CD14-positive monocyte (primary cell): ENCODE data around the gene STRN3. TPM values are rescaled to one million over a fixed set of nuclear protein-coding genes. Genes with fewer than 3 reads are reported as not detected.
A peak's percentile ranks its signal among the peaks of the same experiment; 100 is the strongest.

Source experiments
- DNase-seq, 3 donors: peaks; one replicate each; pipeline ENCODE4 v3.0.0-alpha.2; 2011 to 2022
- H2AFZ ChIP-seq: 2 replicates; pipeline ENCODE4 v1.6.0; 2012; ENCODE audit warnings: mild to moderate bottlenecking, low read depth, low read length, inconsistent platforms; ENCODE audit not compliant: insufficient read depth, poor library complexity, severe bottlenecking
- H3K27ac ChIP-seq, 2 donors: 1 replicate in 1 of 2; 2 replicates in 1 of 2; pipeline ENCODE4 v1.5.1; 2012 to 2013; ENCODE audit warnings: low read length in 2 of 2, control low read depth in 1 of 2, inconsistent platforms in 1 of 2, low read depth in 1 of 2, mild to moderate bottlenecking in 1 of 2
- H3K27me3 ChIP-seq, 2 donors: one replicate each; pipeline versions ENCODE4 v1.6.0 to v1.6.1; 2011 to 2013; ENCODE audit warnings: low read length in 2 of 2; ENCODE audit not compliant: control insufficient read depth in 2 of 2, insufficient read depth in 2 of 2
- H3K36me3 ChIP-seq, 2 donors: replicated peaks in 1 of 2; 1 replicate in 1 of 2; 2 replicates in 1 of 2; pipeline versions ENCODE4 v1.5.1 to v1.6.1; 2012 to 2013; ENCODE audit warnings: low read length in 2 of 2, control low read depth in 1 of 2, inconsistent platforms in 1 of 2, mild to moderate bottlenecking in 1 of 2; ENCODE audit not compliant: insufficient read depth in 2 of 2, control insufficient read depth in 1 of 2
- H3K4me1 ChIP-seq, 2 donors: 1 replicate in 1 of 2; 2 replicates in 1 of 2; pipeline versions ENCODE4 v1.5.1 to v1.6.1; 2012 to 2013; ENCODE audit warnings: low read length in 2 of 2, control low read depth in 1 of 2, inconsistent platforms in 1 of 2, mild to moderate bottlenecking in 1 of 2, moderate library complexity in 1 of 2; ENCODE audit not compliant: insufficient read depth in 2 of 2, control insufficient read depth in 1 of 2
- H3K4me2 ChIP-seq: replicated peaks from 2 replicates; pipeline ENCODE3; 2012; ENCODE audit warnings: low read length, moderate library complexity, mild to moderate bottlenecking; ENCODE audit not compliant: poor library complexity, severe bottlenecking; ENCODE audit errors: extremely low read depth
- H3K4me3 ChIP-seq, 3 experiments: fragments of 200-600 bp in 1 of 3; sonication (generic) in 1 of 3; replicated peaks in 1 of 3; 1 replicate in 2 of 3; 2 replicates in 1 of 3; pipeline ENCODE4 v1.5.1; 2011 to 2013; ENCODE audit warnings: low read length in 3 of 3, mild to moderate bottlenecking in 3 of 3, control low read depth in 2 of 3, low read depth in 2 of 3, inconsistent platforms in 1 of 3, moderate library complexity in 1 of 3
- H3K79me2 ChIP-seq: 2 replicates; pipeline ENCODE4 v1.6.0; 2012; ENCODE audit warnings: mild to moderate bottlenecking, control low read depth, inconsistent platforms, low read length, moderate library complexity; ENCODE audit not compliant: insufficient read depth
- H3K9ac ChIP-seq: 2 replicates; pipeline ENCODE4 v1.6.0; 2017; ENCODE audit warnings: low read length, mild to moderate bottlenecking; ENCODE audit not compliant: insufficient read depth, poor library complexity, severe bottlenecking
- H3K9me3 ChIP-seq, 2 donors: replicated peaks in 1 of 2; 1 replicate in 1 of 2; 2 replicates in 1 of 2; pipeline versions ENCODE4 v1.5.1 to v1.6.1; 2012 to 2013; ENCODE audit warnings: low read length in 2 of 2, control low read depth in 1 of 2; ENCODE audit not compliant: control insufficient read depth in 1 of 2, insufficient read depth in 1 of 2
- H4K20me1 ChIP-seq: 2 replicates; pipeline ENCODE4 v1.6.0; 2012; ENCODE audit warnings: mild to moderate bottlenecking, low read length, control low read depth, moderate library complexity; ENCODE audit not compliant: insufficient read depth
- H3K27ac Mint-ChIP-seq, 7 donors: one replicate each; pipeline ENCODE4 v1.8.0; 2020; ENCODE audit warnings: mild to moderate bottlenecking in 7 of 7, mixed read lengths in 7 of 7, moderate library complexity in 6 of 7, inconsistent platforms in 2 of 7
- H3K27me3 Mint-ChIP-seq, 3 donors: one replicate each; pipeline ENCODE4 v1.8.0; 2021 to 2022; ENCODE audit warnings: low read depth in 3 of 3, mild to moderate bottlenecking in 3 of 3, mixed read lengths in 3 of 3, moderate library complexity in 3 of 3, inconsistent platforms in 1 of 3
- H3K36me3 Mint-ChIP-seq, 2 donors: one replicate each; pipeline ENCODE4 v1.8.0; 2020; ENCODE audit warnings: mixed read lengths in 2 of 2, inconsistent platforms in 1 of 2, mild to moderate bottlenecking in 1 of 2
- H3K4me1 Mint-ChIP-seq: one replicate; pipeline ENCODE4 v1.8.0; 2020; ENCODE audit warnings: mild to moderate bottlenecking, mixed read lengths
- H3K4me3 Mint-ChIP-seq, 2 donors: one replicate each; pipeline ENCODE4 v1.8.0; 2020; ENCODE audit warnings: mild to moderate bottlenecking in 2 of 2, mixed read lengths in 2 of 2, moderate library complexity in 1 of 2
- H3K9me3 Mint-ChIP-seq, 7 donors: one replicate each; pipeline ENCODE4 v1.8.0; 2020 to 2022; ENCODE audit warnings: mixed read lengths in 7 of 7, mild to moderate bottlenecking in 6 of 7, moderate library complexity in 6 of 7, inconsistent platforms in 2 of 7
- WGBS: methylation state at CpG from one replicate; pipeline ENCODE4 v1.1.5; 2013; ENCODE audit warnings: missing lambda C conversion rate; ENCODE audit not compliant: insufficient coverage; 5-methylcytosine and 5-hydroxymethylcytosine counted together
- intact Hi-C, 2 donors: fragments of 100-400 bp; cut with micrococcal nuclease; formaldehyde crosslinking; loops; one replicate each; pipeline versions ENCODE4 v1.15.0 to v1.15.1; 2023
- polyA plus RNA-seq, 3 donors: library from polyadenylated mRNA; depleted of rRNA in 1 of 3; unstranded in 2 of 3; stranded (reverse) in 1 of 3; fragments of 300-500 nt in 2 of 3; fragments of >200 nt in 1 of 3; fragmentation: Illumina TruSeq in 2 of 3; gene quantifications; 1 replicate in 2 of 3; 2 replicates in 1 of 3; pipeline ENCODE4 v1.2.3, GENCODE V29; 2012 to 2021
- TF ChIP-seq, protein P1 (sequence below): fragments of 200-600 bp; IDR thresholded peaks from one replicate; pipeline ENCODE4 v1.8.0; 2022; ENCODE audit warnings: antibody characterized with exemption, mild to moderate bottlenecking

The STRN3 gene
- polyA plus RNA-seq, 3 donors = 1.0 to 12.0 (median 3.8) TPM

DNA sequence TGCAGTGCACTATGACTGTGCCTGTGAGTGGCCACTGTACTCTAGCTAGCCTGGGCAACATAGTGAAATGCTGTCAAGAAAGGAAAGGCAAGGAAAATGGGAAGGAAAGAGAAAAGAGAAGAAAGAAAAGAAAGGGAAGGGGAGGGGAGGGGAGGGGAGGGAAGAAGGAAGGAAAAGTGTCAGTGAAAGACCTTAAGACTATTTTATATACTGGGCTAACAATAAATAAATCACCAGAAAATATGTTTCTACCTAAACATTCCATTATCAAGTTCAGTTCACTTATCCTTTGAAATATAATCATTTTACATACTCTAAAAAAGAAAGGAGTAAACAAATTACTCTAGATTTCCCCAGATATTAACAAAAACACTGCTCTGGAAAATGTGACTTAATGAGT, 129.7 kb downstream of the STRN3 start:
- Mint-ChIP-seq H3K27me3 (no peaks in the 10 kb centered on the region), H3K4me1 (peaks cover 6% of the 10 kb centered on the region), H3K9me3 (no peaks in the 10 kb centered on the region), H3K36me3 (peaks cover 50 to 61% of the 10 kb centered on the region in 2 donors), H3K4me3 (no peak overlapping the region), H3K27ac (peak overlapping the region in 3 of 7 donors; percentile 48 to 59 (median 50))
- H3K4me3 ChIP-seq = no peak overlapping the region
- H2AFZ ChIP-seq = no peak overlapping the region
- H4K20me1 ChIP-seq = no peaks in the 10 kb centered on the region
- H3K9ac ChIP-seq = no peak overlapping the region
- H3K36me3 ChIP-seq = peaks cover 25 to 68% of the 10 kb centered on the region in 2 donors
- H3K9me3 ChIP-seq = no peaks in the 10 kb centered on the region
- H3K79me2 ChIP-seq = no peaks in the 10 kb centered on the region
- TF ChIP-seq, protein P1, sequence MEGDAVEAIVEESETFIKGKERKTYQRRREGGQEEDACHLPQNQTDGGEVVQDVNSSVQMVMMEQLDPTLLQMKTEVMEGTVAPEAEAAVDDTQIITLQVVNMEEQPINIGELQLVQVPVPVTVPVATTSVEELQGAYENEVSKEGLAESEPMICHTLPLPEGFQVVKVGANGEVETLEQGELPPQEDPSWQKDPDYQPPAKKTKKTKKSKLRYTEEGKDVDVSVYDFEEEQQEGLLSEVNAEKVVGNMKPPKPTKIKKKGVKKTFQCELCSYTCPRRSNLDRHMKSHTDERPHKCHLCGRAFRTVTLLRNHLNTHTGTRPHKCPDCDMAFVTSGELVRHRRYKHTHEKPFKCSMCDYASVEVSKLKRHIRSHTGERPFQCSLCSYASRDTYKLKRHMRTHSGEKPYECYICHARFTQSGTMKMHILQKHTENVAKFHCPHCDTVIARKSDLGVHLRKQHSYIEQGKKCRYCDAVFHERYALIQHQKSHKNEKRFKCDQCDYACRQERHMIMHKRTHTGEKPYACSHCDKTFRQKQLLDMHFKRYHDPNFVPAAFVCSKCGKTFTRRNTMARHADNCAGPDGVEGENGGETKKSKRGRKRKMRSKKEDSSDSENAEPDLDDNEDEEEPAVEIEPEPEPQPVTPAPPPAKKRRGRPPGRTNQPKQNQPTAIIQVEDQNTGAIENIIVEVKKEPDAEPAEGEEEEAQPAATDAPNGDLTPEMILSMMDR = no peak
- no peaks in the 10 kb centered on the region for H3K27me3 ChIP-seq
- no peak overlapping the region for H3K4me2 ChIP-seq
- H3K27ac ChIP-seq = peak overlapping the region in 1 of 2 donors; percentile 34
- no peaks in the 10 kb centered on the region for H3K4me1 ChIP-seq
- intact Hi-C loops = no loop called here
- no peak for DNase-seq

GRCh38 chr14:30894923-30895515, 131.2 kb downstream of the STRN3 start:
- intact Hi-C loops = no loop called here
- DNase-seq = no peak
- H3K27me3 Mint-ChIP-seq = no peaks in the 10 kb centered on the region
- no peak overlapping the region for H3K9ac ChIP-seq
- 100% methylated on average over 1 of the region's 4 CpGs for WGBS
- TF ChIP-seq, protein P1 = no peak
- H3K4me3 Mint-ChIP-seq = no peak overlapping the region
- H3K27me3 ChIP-seq = no peaks in the 10 kb centered on the region
- no peak overlapping the region for H3K27ac ChIP-seq
- no peak overlapping the region for H3K4me2 ChIP-seq
- no peak overlapping the region for H2AFZ ChIP-seq
- H3K9me3 ChIP-seq = no peaks in the 10 kb centered on the region
- H3K4me3 ChIP-seq = no peak overlapping the region
- H3K36me3 Mint-ChIP-seq = peaks cover 43 to 51% of the 10 kb centered on the region in 2 donors
- H3K79me2 ChIP-seq = no peaks in the 10 kb centered on the region
- no peaks in the 10 kb centered on the region for H3K4me1 ChIP-seq
- H3K27ac Mint-ChIP-seq = peak overlapping the region in 1 of 7 donors; percentile 41
- no peaks in the 10 kb centered on the region for H3K9me3 Mint-ChIP-seq
- H4K20me1 ChIP-seq = no peaks in the 10 kb centered on the region
- peaks cover 21 to 57% of the 10 kb centered on the region in 2 donors for H3K36me3 ChIP-seq
- H3K4me1 Mint-ChIP-seq = peaks cover 6% of the 10 kb centered on the region
